Activated CD4-positive, alpha-beta T cell treated with anti-CD3 and anti-CD28 coated beads, Interleukin-10, Interleukin-2, amounts not matched to agents 100 ng/mL and 50 ng/mL, durations not matched to agents 16 hours and 8 hours (primary cell): ENCODE measurements around the gene STK11.
A peak's percentile ranks its signal among the peaks of the same experiment; 100 is the strongest.

ENCODE experiments used
- DNase-seq: peaks from one replicate; pipeline ENCODE4 v3.0.0-alpha.2; 2020

Gene STK11

GRCh38 chr19:1263188-1263587 lies 57.6 kb downstream of the STK11 start:
- DNase-seq = no peak

- DNase-seq = no peak
Measured at GRCh38 chr19:1264801-1265614, 59.4 kb downstream of the STK11 start.

DNA sequence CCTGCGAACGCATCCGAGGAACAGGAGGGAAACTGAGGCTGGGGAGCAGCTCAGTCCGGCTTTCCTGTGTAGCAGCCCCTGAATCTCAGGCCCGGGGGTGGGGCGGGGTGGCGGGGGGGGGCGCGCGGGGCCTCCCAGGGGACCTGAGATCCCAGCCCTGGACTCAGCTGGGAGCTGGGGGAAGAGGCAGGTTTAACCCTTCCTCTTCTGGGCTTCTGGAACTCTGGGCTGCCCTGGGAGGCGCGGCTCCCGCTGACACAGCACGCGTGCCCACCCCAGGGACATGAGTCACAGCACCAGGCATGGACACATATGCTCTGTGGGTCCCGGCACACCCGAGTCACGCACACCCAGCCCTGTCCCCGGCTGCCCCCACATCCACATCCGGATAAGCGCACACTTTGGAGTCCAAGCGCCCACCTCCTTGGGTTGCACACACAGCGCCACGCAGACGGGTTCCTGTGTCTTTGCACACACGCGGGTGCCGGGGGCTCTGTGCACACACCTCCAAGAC lies 60.1 kb downstream of the STK11 start:
- DNase-seq = peak; percentile 35

DNA sequence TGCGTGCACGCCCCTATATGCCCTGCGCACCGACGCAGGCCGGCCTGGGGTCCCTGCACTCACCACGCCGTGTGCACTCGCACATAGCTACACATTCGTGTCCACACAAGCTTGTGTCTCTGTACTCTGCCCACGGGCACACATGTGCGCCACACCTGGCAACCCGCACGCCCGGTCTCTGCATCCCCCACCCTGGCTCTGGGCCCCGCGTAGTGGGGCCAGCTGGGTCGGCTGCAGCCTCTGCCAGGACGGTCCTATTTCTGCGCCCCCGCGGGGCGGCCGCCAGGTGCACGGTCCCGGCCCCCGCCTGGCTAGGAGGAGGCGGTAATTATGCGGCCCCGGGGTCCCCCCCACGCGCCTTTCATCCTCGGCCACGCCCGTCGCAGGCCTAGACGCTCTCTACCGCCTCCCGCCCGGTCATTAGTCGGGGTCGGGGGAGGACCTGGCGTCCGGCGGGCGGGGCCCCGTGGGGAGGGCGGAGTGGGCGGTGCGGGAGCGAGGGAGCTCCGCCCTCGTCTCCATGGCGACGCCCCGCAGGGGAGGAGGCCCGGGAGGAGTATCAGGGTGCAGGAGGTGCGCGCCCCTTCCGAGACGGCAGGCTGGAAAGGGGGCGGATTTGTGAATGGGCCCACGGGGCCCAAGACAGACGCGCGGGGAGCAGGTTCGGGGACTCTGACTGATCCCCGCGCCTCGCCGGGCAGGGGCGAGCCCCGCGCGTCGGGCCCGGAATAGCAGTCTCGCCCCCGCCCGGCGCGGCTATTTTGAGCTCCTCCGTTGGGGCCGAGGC lies 60.7 kb downstream of the STK11 start:
- DNase-seq = peak; percentile 94

DNA sequence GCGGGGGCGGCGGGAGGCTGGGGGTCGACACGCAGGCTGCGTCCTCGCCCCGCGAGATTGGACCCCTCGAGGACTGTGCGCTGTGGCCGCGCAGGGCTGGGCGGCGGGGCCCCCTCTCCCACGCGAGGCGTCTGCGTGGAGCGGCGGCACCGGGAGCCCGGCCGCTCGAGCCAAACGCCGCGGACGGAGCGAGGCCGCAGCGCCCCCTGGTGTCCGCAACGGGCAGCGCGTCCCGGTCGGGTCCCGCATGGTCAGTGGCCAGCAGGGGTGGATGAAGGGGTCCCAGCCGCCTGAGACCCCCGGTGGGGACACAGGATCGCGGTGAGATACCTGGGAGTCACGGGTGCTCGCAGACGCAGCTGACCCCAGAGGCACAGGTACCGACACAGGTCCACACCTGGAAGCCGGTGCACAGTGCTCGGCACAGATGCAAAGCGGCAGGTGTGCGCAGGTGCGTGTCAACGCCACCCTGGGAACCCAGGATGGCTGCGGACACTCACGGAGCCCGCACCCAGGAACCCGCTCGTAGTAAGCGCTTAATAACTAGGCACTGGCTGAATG lies 61.4 kb downstream of the STK11 start:
- peak; percentile 73 for DNase-seq

GRCh38 chr19:1267477-1268225 lies 62.1 kb downstream of the STK11 start:
- DNase-seq = no peak

DNA sequence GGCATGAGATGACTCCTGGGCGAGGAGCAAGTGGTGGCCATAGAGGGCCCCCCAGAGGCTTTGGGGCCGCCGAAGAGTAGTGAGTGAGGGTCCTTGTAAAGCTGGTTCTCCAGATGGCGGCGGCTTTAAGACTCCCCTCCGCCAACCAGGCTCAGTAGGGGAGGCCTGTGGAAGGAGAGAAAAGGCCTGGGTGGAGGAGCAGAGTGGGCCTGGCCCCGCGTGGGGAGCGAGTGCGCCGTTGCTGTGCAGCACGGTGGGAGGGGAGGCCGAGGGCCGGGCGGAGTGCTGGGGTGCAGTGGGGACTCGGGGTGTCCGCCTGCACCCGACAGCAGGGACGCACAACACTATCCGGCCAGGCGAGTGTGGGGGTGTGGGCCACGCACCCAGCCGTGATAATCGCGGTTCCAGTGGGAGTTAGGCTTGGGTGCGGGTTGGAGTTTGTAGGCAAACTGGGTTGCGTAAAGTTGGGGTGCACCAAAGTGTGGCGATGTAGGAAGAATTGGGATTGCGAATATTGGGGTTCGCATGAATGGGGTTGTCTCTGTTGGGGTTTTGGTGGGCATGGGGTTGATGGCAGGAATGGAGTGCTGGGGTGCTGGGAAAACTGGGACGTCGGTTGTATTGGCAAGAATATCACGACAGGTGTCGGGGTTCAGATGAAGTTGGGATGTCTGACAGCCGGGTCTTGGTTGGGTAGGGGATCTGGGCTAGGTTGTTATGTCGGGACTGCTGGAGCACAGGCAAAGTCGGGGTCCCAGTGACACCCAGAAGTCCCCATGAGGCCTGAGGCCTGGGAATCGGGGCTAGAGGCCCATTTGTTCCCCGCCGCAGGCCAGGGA lies 62.9 kb downstream of the STK11 start:
- DNase-seq = no peak

DNA sequence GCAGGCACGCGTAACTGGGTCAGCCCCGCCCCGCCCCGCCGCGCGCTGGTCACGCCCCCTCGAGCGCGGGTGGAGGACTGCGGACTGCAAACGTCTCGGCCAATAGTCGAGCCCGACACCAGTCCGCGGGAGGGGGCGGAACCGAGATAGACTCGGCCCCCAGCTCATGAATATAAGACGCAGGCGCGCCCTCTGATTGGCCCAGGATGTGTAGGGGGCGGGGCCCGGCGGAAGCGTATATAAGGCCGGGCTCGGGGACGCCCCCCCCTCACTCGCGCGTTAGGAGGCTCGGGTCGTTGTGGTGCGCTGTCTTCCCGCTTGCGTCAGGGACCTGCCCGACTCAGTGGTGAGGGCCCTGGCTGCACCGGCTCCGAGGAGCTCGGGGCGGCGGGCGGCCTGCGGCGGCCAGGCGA lies 63.5 kb downstream of the STK11 start, which contains the start of gene CIRBP:
TSS of gene CIRBP (plus strand) at position 268 of the 413 bp plus-strand sequence. CDS start 1,602 bp downstream, outside the sequence.
- DNase-seq = peak; percentile 100

DNA sequence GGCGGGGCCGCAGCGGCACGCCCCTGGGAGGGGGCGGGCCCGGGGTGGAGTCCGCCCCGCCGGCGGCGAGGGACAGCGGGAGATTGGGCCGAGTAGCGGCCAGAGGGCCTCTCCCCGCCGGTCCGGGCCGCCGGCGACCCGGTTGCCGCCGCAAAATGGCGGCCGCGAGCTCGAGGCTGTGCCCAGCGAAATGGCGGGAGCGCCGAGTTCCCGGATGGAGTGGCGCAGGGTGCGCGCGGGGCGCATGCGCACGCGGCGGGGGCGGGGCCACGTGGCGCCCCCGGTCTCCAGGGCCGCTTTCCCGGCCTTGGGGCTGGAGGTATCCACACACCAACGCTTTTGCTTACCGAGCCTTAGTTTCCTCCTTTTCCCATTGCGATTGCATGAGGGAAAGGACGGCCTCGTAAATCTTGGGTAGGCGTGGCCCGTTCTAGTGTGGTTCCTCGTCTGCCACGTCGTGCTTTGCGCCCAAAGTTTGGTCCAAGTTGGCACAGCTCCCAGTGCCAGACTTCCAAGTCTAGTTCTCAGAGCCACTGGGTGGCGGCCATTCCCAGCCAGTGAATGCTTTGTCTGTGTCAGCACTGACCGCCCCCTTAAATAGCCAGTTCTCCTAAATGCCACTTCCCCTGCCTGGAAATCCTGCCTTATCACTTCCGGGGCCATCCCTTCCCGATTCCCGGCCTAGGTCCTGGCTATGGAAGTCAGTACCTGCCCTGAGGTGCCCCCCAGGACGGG lies 64.1 kb downstream of the STK11 start:
- DNase-seq = peak; percentile 91

GRCh38 chr19:1270213-1270853 lies 64.8 kb downstream of the STK11 start:
- DNase-seq = peak; percentile 43

DNA sequence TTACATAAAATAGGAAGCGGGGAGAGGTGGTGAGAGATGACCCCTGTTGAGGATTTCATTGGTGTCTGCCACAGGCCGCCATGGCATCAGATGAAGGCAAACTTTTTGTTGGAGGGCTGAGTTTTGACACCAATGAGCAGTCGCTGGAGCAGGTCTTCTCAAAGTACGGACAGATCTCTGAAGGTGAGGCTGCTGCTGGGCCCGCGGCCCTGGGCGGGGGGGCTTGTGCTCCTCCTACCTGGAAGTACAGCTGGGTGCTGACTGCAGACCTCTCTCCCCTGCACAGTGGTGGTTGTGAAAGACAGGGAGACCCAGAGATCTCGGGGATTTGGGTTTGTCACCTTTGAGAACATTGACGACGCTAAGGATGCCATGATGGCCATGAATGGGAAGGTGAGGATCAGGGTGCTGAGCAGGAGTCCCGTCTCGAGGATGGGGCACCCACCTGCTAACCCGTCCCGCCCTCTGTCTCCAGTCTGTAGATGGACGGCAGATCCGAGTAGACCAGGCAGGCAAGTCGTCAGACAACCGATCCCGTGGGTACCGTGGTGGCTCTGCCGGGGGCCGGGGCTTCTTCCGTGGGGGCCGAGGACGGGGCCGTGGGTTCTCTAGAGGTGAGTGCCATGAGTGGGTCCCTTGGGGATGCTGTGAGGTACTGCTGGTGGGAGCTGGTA lies 65.4 kb downstream of the STK11 start:
- DNase-seq = no peak

- no peak for DNase-seq
Measured at GRCh38 chr19:1271528-1272422, 66.2 kb downstream of the STK11 start.

DNA sequence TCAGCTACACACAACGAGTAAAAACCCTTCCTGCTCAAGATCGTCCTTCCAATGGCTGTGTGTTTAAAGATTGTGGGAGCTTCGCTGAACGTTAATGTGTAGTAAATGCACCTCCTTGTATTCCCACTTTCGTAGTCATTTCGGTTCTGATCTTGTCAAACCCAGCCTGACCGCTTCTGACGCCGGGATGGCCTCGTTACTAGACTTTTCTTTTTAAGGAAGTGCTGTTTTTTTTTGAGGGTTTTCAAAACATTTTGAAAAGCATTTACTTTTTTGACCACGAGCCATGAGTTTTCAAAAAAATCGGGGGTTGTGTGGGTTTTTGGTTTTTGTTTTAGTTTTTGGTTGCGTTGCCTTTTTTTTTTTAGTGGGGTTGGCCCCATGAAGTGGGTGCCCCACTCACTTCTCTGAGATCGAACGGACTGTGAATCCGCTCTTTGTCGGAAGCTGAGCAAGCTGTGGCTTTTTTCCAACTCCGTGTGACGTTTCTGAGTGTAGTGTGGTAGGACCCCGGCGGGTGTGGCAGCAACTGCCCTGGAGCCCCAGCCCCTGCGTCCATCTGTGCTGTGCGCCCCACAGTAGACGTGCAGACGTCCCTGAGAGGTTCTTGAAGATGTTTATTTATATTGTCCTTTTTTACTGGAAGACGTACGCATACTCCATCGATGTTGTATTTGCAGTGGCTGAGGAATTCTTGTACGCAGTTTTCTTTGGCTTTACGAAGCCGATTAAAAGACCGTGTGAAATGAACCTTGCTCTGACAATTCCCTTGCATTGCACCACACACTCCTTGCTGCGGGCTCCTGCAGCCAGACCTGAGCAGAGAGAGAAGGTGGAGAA lies 67.1 kb downstream of the STK11 start:
- no peak for DNase-seq

DNA sequence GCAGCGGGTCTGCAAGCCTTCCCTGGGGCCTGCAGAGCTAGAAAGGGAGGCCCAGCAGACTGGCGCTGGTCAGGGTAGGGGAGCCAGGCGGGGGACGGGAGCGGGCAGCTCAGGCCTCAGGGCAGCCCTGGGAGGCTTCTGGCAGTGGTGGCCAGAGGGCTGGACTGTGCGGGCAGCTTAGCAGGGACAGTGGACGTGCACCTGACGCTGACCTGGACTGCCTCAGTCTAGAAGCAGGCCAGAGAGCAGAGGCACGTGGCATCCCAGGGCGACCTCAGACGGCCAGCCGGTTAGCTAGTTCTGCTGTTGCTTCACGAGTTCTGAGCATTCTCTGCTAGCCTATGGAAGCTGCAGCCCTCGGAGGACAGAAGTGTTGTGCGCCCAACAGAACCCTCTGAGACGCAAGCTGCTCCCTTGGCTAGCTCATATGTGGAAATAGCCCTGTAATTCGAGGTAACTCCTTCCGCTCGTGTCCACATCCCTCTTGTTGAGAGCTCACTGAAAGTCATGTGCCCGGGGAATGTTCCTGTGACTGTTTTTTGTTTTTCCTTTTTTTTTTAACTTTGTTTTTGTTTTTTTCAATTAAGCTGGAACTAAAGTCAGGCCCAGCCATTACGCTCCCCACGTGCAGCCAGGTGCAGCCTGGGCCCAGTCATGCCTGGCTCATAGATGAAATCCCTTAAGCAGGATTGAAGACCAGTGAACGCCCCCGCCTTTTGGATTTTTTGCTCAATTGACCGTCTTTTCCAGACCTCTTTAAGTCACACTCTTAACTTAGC lies 67.9 kb downstream of the STK11 start:
- no peak for DNase-seq

GRCh38 chr19:1274081-1274851 lies 68.7 kb downstream of the STK11 start:
- DNase-seq = no peak

- no peak for DNase-seq
Measured at GRCh38 chr19:1274852-1275259, 69.3 kb downstream of the STK11 start.
